ENCODE data around the gene RGS13.

DNA sequence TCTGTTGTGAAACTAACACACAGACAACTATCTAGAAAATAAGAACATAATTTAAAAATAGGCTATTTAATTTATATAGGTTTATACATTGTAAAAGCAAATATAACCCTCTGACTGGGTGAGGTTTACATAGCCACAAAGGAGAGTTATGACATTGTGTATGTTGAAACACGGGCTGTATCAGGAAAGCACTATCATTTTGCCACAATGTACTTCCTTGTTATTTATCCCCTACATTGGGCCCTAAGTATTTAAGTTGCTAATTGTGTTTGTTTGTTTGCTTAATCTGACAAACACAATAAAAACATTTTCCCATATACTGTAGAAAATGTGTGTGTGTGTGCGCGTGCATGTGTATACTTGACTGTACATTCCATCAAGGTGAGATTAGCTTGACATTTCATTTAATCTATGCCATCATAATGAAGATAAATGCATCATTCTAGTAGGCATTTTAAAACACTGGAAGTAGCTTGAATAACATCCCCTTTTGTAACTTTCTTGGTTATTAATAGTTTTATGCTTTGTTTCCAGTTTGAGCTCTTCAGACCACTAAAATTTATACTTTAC lies 72.1 kb downstream of the RGS13 start:
- TF ChIP-seq, protein P1, sequence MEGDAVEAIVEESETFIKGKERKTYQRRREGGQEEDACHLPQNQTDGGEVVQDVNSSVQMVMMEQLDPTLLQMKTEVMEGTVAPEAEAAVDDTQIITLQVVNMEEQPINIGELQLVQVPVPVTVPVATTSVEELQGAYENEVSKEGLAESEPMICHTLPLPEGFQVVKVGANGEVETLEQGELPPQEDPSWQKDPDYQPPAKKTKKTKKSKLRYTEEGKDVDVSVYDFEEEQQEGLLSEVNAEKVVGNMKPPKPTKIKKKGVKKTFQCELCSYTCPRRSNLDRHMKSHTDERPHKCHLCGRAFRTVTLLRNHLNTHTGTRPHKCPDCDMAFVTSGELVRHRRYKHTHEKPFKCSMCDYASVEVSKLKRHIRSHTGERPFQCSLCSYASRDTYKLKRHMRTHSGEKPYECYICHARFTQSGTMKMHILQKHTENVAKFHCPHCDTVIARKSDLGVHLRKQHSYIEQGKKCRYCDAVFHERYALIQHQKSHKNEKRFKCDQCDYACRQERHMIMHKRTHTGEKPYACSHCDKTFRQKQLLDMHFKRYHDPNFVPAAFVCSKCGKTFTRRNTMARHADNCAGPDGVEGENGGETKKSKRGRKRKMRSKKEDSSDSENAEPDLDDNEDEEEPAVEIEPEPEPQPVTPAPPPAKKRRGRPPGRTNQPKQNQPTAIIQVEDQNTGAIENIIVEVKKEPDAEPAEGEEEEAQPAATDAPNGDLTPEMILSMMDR (IDR thresholded peaks at IDR 0.05), result no peak
- no peak for TF ChIP-seq POLR2A (IDR thresholded peaks at IDR 0.05)
- TF ChIP-seq POLR2AphosphoS5 (IDR thresholded peaks at IDR 0.05; ENCODE audit: insufficient read depth in 1 of 2, low read depth in 1 of 2), result no peak
